ENCODE data around the gene MGRN1. TPM values are rescaled to one million over a fixed set of nuclear protein-coding genes. Genes with fewer than 3 reads are reported as not detected.

Gene MGRN1
- total RNA-seq, result 10 to 100 TPM; 33.1 to 44.6 TPM
- long read RNA-seq, partial matches to known transcripts, result 2 of 3 reads
- long read RNA-seq, other reads (novel, unspliced or antisense), result 1 of 3 reads

GRCh38 chr16:4624015-4624826 lies at the start of gene MGRN1:
Gene MGRN1 (plus strand): TSS chr16:4624826. CDS start chr16:4624961, 135 bp downstream.
- intact Hi-C loops (cut with DNase I), result no loop called here
- DNase-seq (peak; percentile 96), ATAC-seq (peak; percentile 97)

GRCh38 chr16:4574919-4575705 lies 49.5 kb upstream of the MGRN1 start:
- intact Hi-C loops (cut with DNase I), result no loop called here
- DNase-seq, result no peak
- ATAC-seq, result no peak

GRCh38 chr16:4576008-4576407 lies 48.6 kb upstream of the MGRN1 start:
- DNase-seq, result no peak
- intact Hi-C loops (cut with DNase I), result no loop called here
- ATAC-seq, result no peak

DNA sequence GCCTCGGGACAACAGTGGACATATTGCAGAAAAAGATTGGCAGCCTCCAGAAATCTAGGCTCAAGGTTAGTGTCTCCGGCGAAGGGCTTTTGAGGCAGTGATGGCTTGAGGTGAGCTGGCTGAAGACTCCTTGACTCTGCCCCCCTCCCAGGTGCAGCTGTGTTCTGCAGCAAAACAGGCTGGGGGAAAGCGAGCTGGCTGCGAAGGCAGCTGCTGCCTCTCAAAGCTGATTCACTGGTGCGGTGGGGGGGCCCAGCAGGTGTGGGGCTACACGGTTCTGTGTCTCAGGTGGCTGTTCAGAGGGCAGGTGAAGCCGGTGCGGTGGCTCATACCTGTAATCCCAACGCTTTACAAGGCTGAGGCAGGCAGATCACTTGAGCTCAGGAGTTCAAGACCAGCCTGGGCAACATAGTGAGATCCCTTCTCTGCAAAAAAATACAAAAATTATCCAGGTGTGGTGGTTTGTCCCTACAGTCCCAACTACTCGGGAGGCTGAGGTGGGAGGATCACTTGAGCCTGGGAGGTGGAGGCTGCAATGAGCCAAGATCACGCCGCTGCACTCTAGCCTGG lies 45.6 kb upstream of the MGRN1 start:
- no peak for ATAC-seq
- intact Hi-C loops (cut with DNase I), result no loop called here
- no peak for DNase-seq

- intact Hi-C loops (cut with DNase I), result loop anchor here (10.0 kb wide), 1 partner anchor 75 kb away; no protein-coding TSS in a partner anchor
- ATAC-seq, result peak in 1 of 2 donors; percentile 69
- DNase-seq, result no peak
Measured at GRCh38 chr16:4580250-4580649, 44.4 kb upstream of the MGRN1 start.

DNA sequence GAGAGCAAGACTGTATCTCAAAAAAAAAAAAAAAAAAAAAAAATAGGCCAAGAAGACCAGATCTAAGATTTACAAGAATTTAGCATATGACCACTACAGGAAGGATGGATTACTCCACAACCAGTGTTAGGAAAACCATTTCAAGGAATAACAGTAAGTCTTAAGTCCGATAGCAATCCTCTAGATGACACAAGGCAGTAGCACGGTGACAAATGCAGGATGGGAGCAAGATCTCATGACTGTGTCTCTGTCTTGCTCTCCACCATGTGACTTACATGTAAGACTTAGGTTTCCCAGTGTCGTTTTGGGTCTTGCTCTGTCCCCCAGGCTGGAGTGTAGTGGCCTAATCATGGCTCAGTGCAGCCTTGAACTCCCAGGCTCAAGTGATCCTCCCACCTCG lies 40.7 kb upstream of the MGRN1 start:
- DNase-seq (no peak), ATAC-seq (no peak)
- intact Hi-C loops (cut with DNase I), result loop anchor here (10.0 kb wide), 1 partner anchor 79 kb away; no protein-coding TSS in a partner anchor

DNA sequence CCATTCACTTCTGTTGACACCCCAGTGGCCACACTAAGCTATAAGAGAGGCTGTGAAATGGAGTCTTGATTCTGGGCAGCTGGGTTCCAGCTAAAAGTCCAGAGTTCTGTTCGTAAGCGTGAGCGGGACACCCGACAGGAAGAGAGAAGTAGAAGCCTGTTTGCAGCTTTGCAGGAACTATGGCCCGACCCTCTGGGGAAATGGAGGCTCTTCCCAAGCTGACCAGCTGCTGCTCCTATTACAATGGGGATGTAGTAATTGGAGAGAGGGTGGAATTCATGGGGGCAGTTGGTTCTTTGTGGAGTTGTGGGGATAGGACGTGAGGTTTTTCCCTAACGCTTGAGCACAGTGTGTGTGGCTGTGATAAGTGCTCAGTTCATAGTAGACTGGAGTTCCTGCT lies 38.3 kb upstream of the MGRN1 start:
- intact Hi-C loops (cut with DNase I), result loop anchor here (10.0 kb wide), 1 partner anchor 81 kb away; no protein-coding TSS in a partner anchor
- ATAC-seq, result no peak
- DNase-seq, result no peak

DNA sequence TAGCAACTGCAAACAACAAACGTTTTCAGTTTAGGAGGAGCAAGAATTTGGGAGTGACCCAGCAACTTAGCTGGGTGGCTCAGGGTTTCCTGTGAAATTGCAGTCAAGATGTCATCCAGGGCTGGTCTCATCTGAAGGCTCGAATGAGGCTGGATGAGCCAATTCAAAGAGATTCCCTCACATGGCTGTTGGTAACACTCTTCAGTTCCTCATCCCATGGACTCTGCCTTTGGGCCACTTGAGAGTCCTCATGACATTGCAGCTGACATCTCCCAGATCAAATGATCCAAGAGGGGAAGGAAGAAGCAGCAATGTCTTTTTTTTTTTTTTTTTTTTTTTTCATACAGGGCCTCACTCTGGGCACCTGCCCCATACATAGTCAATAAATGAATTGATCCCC lies 36.2 kb upstream of the MGRN1 start:
- no peak for ATAC-seq
- intact Hi-C loops (cut with DNase I), result loop anchor here (10.0 kb wide), 1 partner anchor 84 kb away; no protein-coding TSS in a partner anchor

GRCh38 chr16:4588961-4589360 lies 35.7 kb upstream of the MGRN1 start:
- intact Hi-C loops (cut with DNase I), result loop anchor here (10.0 kb wide), 1 partner anchor 84 kb away; no protein-coding TSS in a partner anchor
- DNase-seq (no peak), ATAC-seq (no peak)

More for the DNA sequence above, 36.2 kb upstream of the MGRN1 start:
- DNase-seq, result no peak

DNA sequence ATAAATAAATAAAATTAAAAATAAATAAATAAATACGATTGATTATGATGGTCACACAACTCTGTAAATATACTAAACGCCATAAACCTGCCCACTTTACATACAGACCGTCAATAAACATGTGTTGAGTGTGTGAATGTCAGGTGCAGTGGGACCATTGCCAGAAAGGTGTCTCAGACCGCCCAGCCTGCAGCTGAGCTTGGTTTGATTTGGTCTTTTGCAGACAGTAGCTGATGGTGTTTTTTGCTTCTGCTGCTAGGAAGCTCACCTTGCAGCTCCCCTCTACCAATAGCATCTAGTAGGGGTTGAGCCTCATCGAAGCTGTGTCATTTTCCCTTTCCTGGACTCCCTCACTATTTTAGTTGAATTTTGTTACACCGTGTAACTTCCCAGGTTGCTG lies 33.4 kb upstream of the MGRN1 start:
- DNase-seq (no peak), ATAC-seq (no peak)
- intact Hi-C loops (cut with DNase I), result no loop called here

DNA sequence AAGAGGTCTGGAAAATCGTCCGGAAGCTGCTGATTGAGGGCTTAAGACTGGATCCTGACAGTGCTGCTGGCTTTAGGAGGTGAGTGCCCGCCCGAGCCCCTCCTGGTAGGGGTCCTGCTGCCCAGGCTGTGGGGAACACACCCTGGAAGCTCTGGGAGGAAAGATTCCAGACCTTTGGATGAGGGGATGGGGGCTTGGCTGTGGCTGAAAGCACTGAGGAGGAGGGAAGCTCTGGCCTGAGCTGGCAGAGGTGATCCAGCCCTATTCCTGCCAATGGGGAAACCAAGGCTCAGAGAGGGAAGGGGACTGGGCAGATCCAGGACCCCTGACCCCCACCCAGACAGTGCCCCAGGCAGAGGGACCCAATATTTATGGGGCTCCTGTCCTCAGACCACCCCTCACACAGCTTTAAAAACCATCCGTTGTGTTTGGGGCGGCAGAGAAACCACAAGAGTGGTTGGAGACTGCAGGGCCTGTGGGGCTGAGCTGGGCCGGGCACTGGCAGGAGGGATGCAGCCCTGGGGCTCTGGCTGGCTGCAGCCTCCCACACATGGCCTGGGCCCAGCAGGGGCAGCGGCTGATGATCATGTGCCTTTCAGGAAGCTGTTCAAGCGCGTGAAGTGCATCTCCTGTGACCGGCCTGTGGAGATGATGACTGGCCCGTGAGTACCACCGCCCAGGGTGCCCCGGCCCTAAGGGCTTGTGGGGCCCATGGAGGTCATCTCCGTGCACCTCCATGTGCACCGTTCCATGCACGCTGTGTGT lies 32.7 kb upstream of the MGRN1 start:
- ATAC-seq (no peak), DNase-seq (no peak)
- intact Hi-C loops (cut with DNase I), result no loop called here

DNA sequence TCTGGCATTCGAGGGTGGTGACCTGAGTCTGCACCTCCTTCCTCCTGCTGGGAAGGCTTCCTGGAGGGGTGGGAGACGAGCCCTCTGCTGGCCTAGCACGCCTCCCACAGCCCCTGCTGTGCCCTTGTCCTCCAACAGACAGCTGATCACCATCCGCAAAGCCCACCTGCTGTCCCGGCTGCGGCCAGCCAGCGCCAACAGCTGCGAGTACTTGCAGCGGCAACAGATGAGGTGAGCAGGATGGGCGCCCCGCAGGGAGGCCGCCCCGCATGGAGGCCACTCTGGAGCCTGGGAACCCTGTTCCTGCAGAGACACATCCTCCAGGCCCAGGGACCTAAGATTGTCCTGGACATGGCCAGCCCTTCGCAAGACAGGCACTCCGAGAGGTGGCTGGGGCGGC lies 31.5 kb upstream of the MGRN1 start:
- intact Hi-C loops (cut with DNase I), result no loop called here
- ATAC-seq, result no peak
- no peak for DNase-seq

DNA sequence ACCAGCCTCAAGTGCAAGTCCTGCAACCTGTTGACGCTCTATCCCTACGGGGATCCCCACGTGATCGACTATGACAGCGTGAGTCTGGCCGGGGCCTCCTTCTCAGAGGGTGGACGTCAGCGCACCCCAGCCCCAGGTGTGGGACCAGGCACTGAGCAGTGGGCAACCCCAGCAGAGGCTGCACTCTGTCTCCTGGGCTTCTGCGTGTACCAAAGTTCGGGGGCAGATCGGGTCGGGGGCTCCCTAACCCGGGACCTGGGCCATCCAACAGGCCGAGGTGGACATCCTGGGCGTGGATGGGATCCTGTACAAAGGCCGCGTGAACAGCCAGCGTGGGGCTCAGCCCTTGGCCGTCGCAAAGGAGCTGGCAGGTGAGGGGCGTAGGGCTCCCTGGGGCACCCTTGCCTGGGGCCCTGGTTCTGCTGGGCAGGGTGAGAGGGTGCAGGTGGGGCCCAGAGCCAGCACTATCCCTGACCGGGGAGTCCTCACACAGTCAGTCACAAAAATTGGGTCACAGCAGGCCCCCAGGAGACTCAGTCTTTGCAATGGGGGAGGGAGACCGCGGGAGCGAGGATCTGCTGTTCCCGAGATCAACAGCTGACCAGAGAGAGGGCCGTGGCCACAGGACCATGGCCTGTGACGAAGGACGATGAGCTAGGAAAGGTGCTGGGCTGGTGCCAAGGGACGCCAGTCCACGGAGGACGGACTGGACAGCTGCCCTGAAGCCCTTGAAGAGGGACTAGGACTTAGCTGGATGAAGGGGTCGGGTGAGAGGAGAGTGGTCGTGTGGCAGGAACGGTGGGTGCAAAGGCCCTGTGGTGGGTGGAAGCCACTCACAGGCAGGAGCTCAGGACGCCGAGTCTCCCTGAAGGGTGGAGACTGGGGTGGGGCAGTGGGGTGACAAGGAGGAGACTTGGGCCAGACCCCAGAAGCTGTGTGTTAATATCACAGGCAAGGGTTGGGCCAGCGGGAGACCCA lies 29.9 kb upstream of the MGRN1 start:
- intact Hi-C loops (cut with DNase I), result no loop called here
- no peak for DNase-seq
- ATAC-seq, result no peak

DNA sequence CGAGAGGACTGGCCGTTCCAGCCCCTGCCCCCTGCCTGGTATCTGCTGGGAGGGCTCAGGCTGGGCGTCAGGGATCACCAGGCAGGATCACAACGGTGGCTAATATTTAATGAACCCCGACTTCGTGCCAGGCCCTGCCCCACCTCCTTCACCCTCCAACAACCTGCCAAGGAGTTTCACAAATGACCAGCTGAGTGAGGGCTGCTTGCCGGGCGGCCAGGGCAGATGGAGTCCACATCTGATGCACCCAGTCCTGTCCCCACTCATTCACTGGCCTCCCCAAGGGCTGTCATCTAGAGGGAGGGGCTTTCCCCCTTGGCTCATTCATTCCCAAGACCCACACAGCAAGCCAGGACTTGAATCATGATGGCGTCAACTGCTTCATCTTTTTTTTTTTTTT lies 27.5 kb upstream of the MGRN1 start:
- intact Hi-C loops (cut with DNase I), result no loop called here
- ATAC-seq, result no peak

DNA sequence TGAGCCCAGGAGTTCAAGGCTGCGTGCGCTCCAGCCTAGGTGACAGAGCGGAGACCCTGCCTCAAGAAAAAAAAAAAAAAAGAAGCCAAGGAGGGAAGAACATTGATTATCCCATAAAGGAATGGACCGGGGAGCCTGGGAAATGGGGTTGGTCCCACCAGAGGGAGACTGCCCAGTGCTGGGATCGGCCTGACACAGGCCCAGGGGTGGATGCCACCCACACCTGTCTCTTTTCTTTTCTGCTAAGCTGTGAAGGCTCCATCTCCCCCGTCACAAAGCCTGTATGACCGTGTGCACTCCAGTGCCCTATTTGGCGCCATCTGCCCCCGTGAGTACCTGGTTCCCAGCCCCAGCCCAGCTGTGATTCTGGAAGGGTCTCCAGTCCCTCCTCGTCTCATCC lies 25.6 kb upstream of the MGRN1 start:
- intact Hi-C loops (cut with DNase I), result no loop called here
- ATAC-seq (no peak), DNase-seq (no peak)

More for the DNA sequence above, 27.5 kb upstream of the MGRN1 start:
- DNase-seq, result no peak

- ATAC-seq (no peak), DNase-seq (no peak)
- intact Hi-C loops (cut with DNase I), result no loop called here
Measured at GRCh38 chr16:4599545-4599944, 25.1 kb upstream of the MGRN1 start.

DNA sequence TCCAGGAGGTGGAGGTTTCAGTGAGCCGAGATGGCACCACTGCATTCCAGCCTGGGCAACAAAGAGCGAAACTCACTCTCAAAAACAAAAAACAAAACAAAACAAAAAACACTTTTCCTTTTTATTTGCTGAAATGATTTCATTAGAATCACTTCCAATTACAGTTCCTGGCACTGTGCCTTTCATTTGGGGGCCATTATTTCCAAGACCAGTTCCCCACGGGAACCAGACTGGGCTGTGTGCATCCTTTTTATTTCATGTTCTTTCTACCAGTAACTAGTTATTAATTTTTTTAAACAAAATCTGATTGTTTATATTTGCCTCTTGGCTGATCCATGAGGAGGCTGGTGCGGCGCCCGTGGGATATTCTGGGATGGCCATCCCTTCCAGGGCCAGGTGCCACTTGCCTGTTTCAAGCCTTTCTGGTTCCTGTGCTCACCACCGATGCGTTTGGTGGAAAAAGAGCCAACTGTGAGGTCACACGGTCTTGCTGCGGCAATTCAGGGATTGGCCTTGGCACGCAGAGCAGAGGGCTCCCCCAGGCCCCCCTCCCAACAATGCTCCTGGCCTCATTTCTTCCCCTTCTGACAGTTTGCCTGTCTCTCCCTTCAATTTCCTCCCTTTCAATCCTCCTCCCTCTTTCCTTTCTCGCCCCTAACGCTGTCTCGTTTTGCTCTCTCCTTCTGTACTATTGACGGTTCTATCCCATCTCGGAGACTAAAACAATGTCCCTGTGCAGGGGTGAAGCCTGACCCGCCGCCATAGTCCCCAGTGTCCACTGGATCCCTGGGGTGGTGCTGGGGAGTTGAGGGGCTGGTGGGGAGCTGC lies 23.4 kb upstream of the MGRN1 start:
- intact Hi-C loops (cut with DNase I), result no loop called here
- ATAC-seq, result peak in 1 of 2 donors; percentile 25
- DNase-seq, result no peak

Data from left cardiac atrium (tissue), 4 donors.